ENCODE measurements around the gene THRA.

The THRA gene

DNA sequence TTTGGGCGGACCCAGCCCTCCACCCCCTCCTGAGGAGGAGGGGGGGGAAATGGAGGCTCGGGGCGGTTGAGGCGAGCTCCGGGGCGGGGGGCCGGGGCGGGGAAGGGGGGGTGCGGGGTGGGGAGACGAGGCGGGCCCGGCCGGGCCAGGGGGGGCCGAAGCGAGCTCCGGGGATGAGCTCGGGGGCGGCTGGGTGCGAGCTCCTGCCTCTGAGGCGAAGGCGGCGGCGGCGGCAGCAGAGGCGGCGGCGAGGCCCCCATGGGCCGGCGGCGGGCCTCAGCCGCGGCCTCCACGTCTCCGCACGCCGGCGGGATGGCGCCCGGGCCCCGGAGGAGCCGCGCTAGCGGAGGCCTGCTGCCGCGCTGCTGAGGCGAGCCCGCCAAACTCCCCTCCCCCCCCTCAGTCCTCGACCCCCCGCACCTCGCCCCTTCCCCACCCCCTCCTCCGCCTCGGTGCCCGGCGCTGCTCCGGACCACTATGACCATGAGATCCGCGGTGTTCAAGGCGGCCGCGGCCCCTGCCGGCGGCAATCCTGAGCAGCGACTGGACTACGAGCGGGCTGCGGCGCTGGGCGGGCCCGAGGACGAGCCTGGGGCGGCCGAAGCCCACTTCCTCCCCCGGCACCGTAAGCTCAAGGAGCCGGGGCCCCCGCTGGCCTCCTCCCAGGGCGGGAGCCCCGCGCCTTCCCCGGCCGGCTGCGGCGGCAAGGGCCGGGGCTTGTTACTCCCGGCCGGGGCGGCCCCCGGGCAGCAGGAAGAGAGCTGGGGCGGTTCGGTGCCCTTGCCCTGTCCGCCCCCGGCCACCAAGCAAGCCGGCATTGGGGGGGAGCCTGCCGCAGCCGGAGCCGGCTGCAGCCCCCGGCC lies 59.6 kb downstream of the THRA start:
- Histone ChIP-seq H3K9me3 (replicated peaks in 1 of 11) (no peaks in the 10 kb centered on the region), H3K4me3 (peak overlapping the region; percentile 97 to 100 (median 100)), H3K4me1 (peaks cover 31 to 51% (median 40%) of the 10 kb centered on the region in 10 experiments), H4K20me1 (peaks cover 23 to 47% (median 34%) of the 10 kb centered on the region in 11 experiments), H3K9ac (peak overlapping the region; percentile 96 to 99 (median 99)), H3K4me2 (peak overlapping the region; percentile 81 to 99 (median 94)), H3K27ac (peak overlapping the region; percentile 92 to 99 (median 97)), H3K27me3 (no peaks in the 10 kb centered on the region), H3K36me3 (peaks cover 19 to 28% (median 22%) of the 10 kb centered on the region in 11 experiments)
- no peak for TF ChIP-seq Cebpa-rat (IDR thresholded peaks at IDR 0.05)

DNA sequence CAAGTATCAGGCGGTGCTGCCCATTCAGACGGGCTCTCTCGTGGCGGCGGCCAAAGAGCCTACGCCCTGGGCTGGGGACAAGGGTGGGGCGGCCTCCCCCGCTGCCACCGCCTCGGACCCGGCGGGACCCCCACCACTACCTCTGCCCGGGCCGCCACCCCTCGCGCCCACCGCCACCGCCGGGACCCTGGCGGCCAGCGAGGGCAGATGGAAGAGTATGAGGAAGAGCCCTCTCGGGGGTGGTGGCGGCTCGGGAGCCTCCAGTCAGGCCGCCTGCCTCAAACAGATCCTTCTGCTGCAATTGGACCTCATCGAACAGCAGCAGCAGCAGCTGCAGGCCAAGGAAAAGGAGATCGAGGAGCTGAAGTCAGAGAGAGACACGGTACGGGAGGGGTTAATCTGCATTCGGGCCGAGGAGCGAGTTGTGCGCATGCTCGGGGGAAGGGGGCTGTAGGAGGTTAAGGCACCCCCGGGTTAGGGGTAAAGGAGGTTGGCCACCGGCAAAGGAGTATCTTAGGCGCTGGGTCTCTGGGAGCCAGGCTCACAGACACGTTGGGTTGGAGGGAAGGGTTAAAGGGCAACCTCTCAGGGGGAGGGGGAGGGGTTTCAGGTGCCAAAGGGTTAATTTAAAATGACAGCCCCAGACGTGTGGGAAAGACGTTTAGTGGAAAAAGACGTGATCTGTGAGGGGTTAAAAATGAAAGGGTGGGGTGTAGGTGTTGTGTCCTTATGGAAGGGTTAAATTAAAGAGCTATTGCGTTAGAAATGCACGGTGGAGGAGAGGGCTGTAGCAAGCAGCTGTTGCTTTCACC lies 60.4 kb downstream of the THRA start:
- H3K4me3 ChIP-seq, result peak overlapping the region; percentile 97 to 100 (median 100)
- no peaks in the 10 kb centered on the region for H3K27me3 ChIP-seq
- H3K4me2 ChIP-seq, result peak overlapping the region; percentile 81 to 98 (median 94)
- peaks cover 31 to 45% (median 37%) of the 10 kb centered on the region in 10 experiments for H3K4me1 ChIP-seq
- peak overlapping the region; percentile 92 to 99 (median 97) for H3K27ac ChIP-seq
- peak overlapping the region; percentile 96 to 99 (median 99) for H3K9ac ChIP-seq
- H4K20me1 ChIP-seq, result peaks cover 23 to 54% (median 34%) of the 10 kb centered on the region in 11 experiments
- TF ChIP-seq Cebpa-rat (IDR thresholded peaks at IDR 0.05), result no peak
- no peaks in the 10 kb centered on the region for H3K9me3 ChIP-seq (replicated peaks in 1 of 11)
- H3K36me3 ChIP-seq, result peaks cover 28 to 36% (median 31%) of the 10 kb centered on the region in 11 experiments

DNA sequence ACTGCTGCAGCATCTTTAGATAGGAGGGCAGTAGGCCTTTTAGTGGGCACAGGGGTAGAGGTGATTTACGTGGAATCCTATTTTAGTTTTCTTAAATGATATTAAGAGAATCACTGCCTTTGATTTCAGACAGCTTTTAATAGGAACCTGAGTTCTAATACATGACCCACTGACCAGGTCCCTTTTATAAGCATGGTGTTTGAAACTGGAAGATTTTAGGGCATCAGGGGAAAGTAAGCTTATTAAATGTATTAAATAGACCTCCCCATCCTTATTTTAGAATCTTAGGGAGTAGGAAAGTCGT lies 61.0 kb downstream of the THRA start:
- H3K27ac ChIP-seq, result peak overlapping the region in 10 of 11 experiments; percentile 92 to 99 (median 98); a peak in 21 of 22 replicates

GRCh38 chr17:40124279-40125141 lies 61.7 kb downstream of the THRA start:
- TF ChIP-seq Cebpa-rat (IDR thresholded peaks at IDR 0.05), result no peak
- peaks cover 23 to 54% (median 34%) of the 10 kb centered on the region in 11 experiments for H4K20me1 ChIP-seq
- peak overlapping the region in 10 of 11 experiments; percentile 92 to 99 (median 98); a peak in 18 of 22 replicates for H3K27ac ChIP-seq
- H3K4me1 ChIP-seq, result peaks cover 30 to 42% (median 32%) of the 10 kb centered on the region in 10 experiments
- H3K36me3 ChIP-seq, result peaks cover 41 to 49% (median 44%) of the 10 kb centered on the region in 11 experiments
- H3K4me2 ChIP-seq, result peak overlapping the region; percentile 81 to 98 (median 94)
- peak overlapping the region; percentile 97 to 100 (median 100) for H3K4me3 ChIP-seq
- no peaks in the 10 kb centered on the region for H3K27me3 ChIP-seq
- H3K9me3 ChIP-seq (replicated peaks in 1 of 11), result no peaks in the 10 kb centered on the region
- H3K9ac ChIP-seq, result peak overlapping the region; percentile 96 to 99 (median 99)

More for the DNA sequence above, 61.0 kb downstream of the THRA start:
- Histone ChIP-seq H3K4me2 (peak overlapping the region; percentile 81 to 98 (median 94)), H3K4me3 (peak overlapping the region; percentile 97 to 100 (median 100)), H3K9me3 (replicated peaks in 1 of 11) (no peaks in the 10 kb centered on the region), H3K27me3 (no peaks in the 10 kb centered on the region), H3K9ac (peak overlapping the region; percentile 96 to 99 (median 99)), H4K20me1 (peaks cover 23 to 54% (median 34%) of the 10 kb centered on the region in 11 experiments), H3K4me1 (peaks cover 30 to 42% (median 35%) of the 10 kb centered on the region in 10 experiments), H3K36me3 (peaks cover 33 to 42% (median 36%) of the 10 kb centered on the region in 11 experiments)
- no peak for TF ChIP-seq Cebpa-rat (IDR thresholded peaks at IDR 0.05)

- Histone ChIP-seq H3K27me3 (no peaks in the 10 kb centered on the region), H3K27ac (no peak overlapping the region), H3K4me3 (no peak overlapping the region), H3K4me1 (peaks cover 10 to 47% (median 29%) of the 10 kb centered on the region in 10 experiments), H3K9me3 (replicated peaks in 1 of 11) (no peaks in the 10 kb centered on the region), H4K20me1 (peaks cover 10 to 59% (median 20%) of the 10 kb centered on the region in 11 experiments), H3K4me2 (peak overlapping the region in 3 of 11 experiments; percentile 53 to 65 (median 58); a peak in 4 of 22 replicates), H3K36me3 (peaks cover 91 to 99% (median 94%) of the 10 kb centered on the region in 11 experiments), H3K9ac (no peak overlapping the region)
- TF ChIP-seq Cebpa-rat (IDR thresholded peaks at IDR 0.05), result no peak
Observed at GRCh38 chr17:40129498-40129897, 66.7 kb downstream of the THRA start.

DNA sequence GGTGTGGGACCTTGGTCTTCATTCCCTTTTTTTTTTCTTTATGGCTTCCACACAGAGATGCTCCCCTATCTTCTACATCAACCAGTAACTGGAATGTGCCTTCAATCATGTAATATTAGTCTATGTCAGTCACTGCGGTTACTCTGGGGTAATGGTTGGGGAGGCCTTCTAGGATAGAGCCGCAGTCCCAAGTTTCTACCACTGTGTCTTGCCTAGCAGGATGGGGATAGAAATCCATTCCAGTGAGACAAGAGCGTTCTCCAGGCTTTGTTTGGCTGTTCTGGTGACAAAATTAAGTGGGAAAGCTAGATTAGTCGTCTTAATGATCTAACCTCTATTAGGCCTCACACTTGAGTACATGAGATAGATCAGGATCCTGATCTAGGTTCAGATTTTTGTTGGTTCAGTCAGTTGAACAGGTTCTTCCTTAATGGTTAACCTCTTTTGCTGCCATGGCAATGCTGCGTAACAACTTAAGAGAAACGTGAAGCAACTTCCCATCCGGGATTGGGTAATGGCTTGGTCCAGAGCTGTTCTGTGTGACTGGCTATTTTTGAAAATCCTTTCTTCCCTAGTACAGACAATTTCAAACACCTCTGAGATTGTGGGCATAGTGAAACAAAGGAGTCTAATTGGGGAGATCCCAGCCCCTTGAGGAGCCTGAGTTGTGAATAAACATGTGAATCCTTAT lies 67.7 kb downstream of the THRA start:
- Histone ChIP-seq H3K9me3 (replicated peaks in 1 of 11) (no peaks in the 10 kb centered on the region), H4K20me1 (peaks cover 3 to 56% (median 14%) of the 10 kb centered on the region in 11 experiments; a peak in 19 of 22 replicates), H3K4me3 (no peak overlapping the region), H3K27ac (peak overlapping the region in 10 of 11 experiments; percentile 24 to 63 (median 44); a peak in 17 of 22 replicates), H3K27me3 (no peaks in the 10 kb centered on the region), H3K9ac (peak overlapping the region in 1 of 11 experiments; percentile 1; a peak in 1 of 22 replicates), H3K4me2 (peak overlapping the region in 8 of 11 experiments; percentile 15 to 65 (median 51); a peak in 13 of 22 replicates), H3K4me1 (peaks cover under 1 to 43% (median 21%) of the 10 kb centered on the region in 10 experiments; a peak in 19 of 20 replicates), H3K36me3 (peaks cover 100% of the 10 kb centered on the region in 11 experiments)
- TF ChIP-seq Cebpa-rat (IDR thresholded peaks at IDR 0.05), result peak in 3 of 11 experiments; percentile 14 to 30 (median 16); a peak in 1 of 22 replicates

DNA sequence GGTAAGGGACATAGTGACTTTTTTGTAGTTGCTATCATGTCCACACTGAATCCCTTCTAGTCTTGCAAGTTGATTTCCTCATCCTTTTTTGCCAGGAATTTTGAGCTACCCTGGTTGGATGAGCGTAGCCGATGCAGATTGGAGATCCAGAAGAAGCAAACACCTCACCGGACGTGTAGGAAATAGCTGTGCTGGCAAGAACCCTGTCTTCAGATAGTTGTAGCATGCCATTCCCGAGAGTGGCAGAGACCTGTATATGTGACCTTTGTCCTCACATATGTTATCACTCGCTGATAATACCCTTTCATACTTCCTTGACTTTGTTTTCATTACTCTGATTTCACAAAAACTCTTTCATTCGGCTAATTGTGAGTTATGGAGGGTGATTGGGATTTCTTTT lies 71.4 kb downstream of the THRA start:
- H3K9me3 ChIP-seq (replicated peaks in 1 of 11), result no peaks in the 10 kb centered on the region
- peaks cover 4 to 52% (median 22%) of the 10 kb centered on the region in 10 experiments for H3K4me1 ChIP-seq
- TF ChIP-seq Cebpa-rat (IDR thresholded peaks at IDR 0.05), result no peak
- H3K27me3 ChIP-seq, result no peaks in the 10 kb centered on the region
- H3K4me2 ChIP-seq, result no peak overlapping the region
- no peak overlapping the region for H3K9ac ChIP-seq
- peaks cover 0 to 39% (median 0%) of the 10 kb centered on the region in 11 experiments; a peak in 4 of 22 replicates for H4K20me1 ChIP-seq
- H3K36me3 ChIP-seq, result peaks cover 79 to 94% (median 89%) of the 10 kb centered on the region in 11 experiments
- no peak overlapping the region for H3K27ac ChIP-seq
- H3K4me3 ChIP-seq, result no peak overlapping the region

Measured in BLaER1 treated with 17β-estradiol and CSF1 and Interleukin-3, amounts not matched to agents 10 nM and 100 nM (cell line).